SK-N-MC (cell line): ENCODE measurements around the gene COL27A1.

Experiments used
- EZH2 ChIP-seq: fragments of 200-600 bp; sonication (generic); IDR thresholded peaks from one replicate; pipeline ENCODE4 v1.6.1; 2017; ENCODE audit warnings: antibody characterized with exemption
- POLR2AphosphoS5 ChIP-seq: IDR thresholded peaks from 2 replicates; pipeline ENCODE4 v1.6.1; 2012; ENCODE audit warnings: mild to moderate bottlenecking, low read depth, low read length, borderline replicate concordance

GRCh38 chr9:114229295-114229694, 74.0 kb downstream of the COL27A1 start:
- TF ChIP-seq POLR2AphosphoS5 (no peak), EZH2 (no peak)
